Esophagus muscularis mucosa (tissue), 4 donors: ENCODE data around the gene LCE2A. TPM values are rescaled to one million over a fixed set of nuclear protein-coding genes. Genes with fewer than 3 reads are reported as not detected.

ENCODE experiments used
- DNase-seq: peaks from one replicate; pipeline ENCODE4 v3.0.0-alpha.2; 2017; ENCODE audit errors: extremely low spot score
- H3K27ac ChIP-seq, 4 donors: fragments of 200-600 bp; sonication (generic); replicated peaks in 1 of 4; 1 replicate in 3 of 4; 2 replicates in 1 of 4; pipeline ENCODE4 v1.5.1; 2016 to 2019; ENCODE audit warnings: mild to moderate bottlenecking in 1 of 4
- H3K27me3 ChIP-seq, 4 donors: fragments of 200-600 bp; sonication (generic); one replicate each; pipeline versions ENCODE4 v1.5.1 to v1.6.0; 2016 to 2019
- H3K36me3 ChIP-seq, 4 donors: fragments of 200-600 bp; sonication (generic); one replicate each; pipeline ENCODE4 v1.5.1; 2016 to 2019
- H3K4me1 ChIP-seq, 4 donors: fragments of 200-600 bp; sonication (generic); one replicate each; pipeline ENCODE4 v1.5.1; 2016 to 2019
- H3K4me3 ChIP-seq, 4 donors: fragments of 200-600 bp; sonication (generic); 1 replicate in 2 of 4; 2 replicates in 2 of 4; pipeline ENCODE4 v1.5.1; 2016 to 2019; ENCODE audit warnings: mild to moderate bottlenecking in 4 of 4, moderate library complexity in 1 of 4
- H3K9me3 ChIP-seq, 4 donors: fragments of 200-600 bp; sonication (generic); 1 replicate in 3 of 4; 2 replicates in 1 of 4; pipeline ENCODE4 v1.5.1; 2016 to 2019
- CTCF ChIP-seq, 3 experiments: fragments of 200-600 bp in 2 of 3; fragments of 450-650 bp in 1 of 3; sonication (generic) in 2 of 3; IDR thresholded peaks; one replicate each; pipeline ENCODE4 v1.5.1; 2017 to 2019; ENCODE audit warnings: antibody characterized with exemption in 3 of 3, mild to moderate bottlenecking in 2 of 3, moderate library complexity in 1 of 3
- EP300 ChIP-seq: sonication (generic); formaldehyde crosslinking; IDR thresholded peaks from one replicate; pipeline ENCODE4 v1.6.1; 2017; ENCODE audit warnings: antibody characterized with exemption
- POLR2A ChIP-seq: fragments of 450-650 bp; IDR thresholded peaks from one replicate; pipeline ENCODE4 v1.6.1; 2017; ENCODE audit warnings: antibody characterized with exemption, moderate library complexity, mild to moderate bottlenecking, low read depth
- POLR2AphosphoS5 ChIP-seq, 2 donors: sonication (generic); formaldehyde crosslinking; IDR thresholded peaks; one replicate each; pipeline ENCODE4 v1.6.1; 2017; ENCODE audit warnings: antibody characterized with exemption in 2 of 2
- WGBS: methylation state at CpG from one replicate; pipeline ENCODE4 v1.1.5; 2018; 5-methylcytosine and 5-hydroxymethylcytosine counted together
- intact Hi-C: fragments of 100-400 bp; cut with DNase I; formaldehyde crosslinking; loops from one replicate; pipeline ENCODE4 v1.15.1; 2023
- total RNA-seq, 4 donors: library from RNA; depleted of rRNA; stranded (reverse); fragments of >200 nt; gene quantifications; one replicate each; pipeline versions ENCODE4 v1.1.0 to v1.2.1, GENCODE V29; 2016

The LCE2A gene
- total RNA-seq, 4 donors from 2014 or later, result not detected

- Histone ChIP-seq H3K4me1 (no peaks in the 10 kb centered on the region), H3K27ac (no peak overlapping the region), H3K27me3 (no peaks in the 10 kb centered on the region), H3K36me3 (no peaks in the 10 kb centered on the region), H3K9me3 (no peaks in the 10 kb centered on the region), H3K4me3 (no peak overlapping the region)
- DNase-seq, result no peak
- intact Hi-C loops, result no loop called here
- TF ChIP-seq CTCF (IDR thresholded peaks at IDR 0.05) (no peak), POLR2AphosphoS5 (IDR thresholded peaks at IDR 0.05) (no peak), EP300 (no peak), POLR2A (no peak)
- 81% methylated on average over 3 of the region's 3 CpGs for WGBS
Observed at GRCh38 chr1:152739841-152740240, 41.7 kb downstream of the LCE2A start.

GRCh38 chr1:152741656-152742055 lies 43.5 kb downstream of the LCE2A start:
- Histone ChIP-seq H3K36me3 (no peaks in the 10 kb centered on the region), H3K9me3 (no peaks in the 10 kb centered on the region), H3K27ac (no peak overlapping the region), H3K4me3 (no peak overlapping the region), H3K4me1 (no peaks in the 10 kb centered on the region), H3K27me3 (no peaks in the 10 kb centered on the region)
- TF ChIP-seq POLR2A (no peak), EP300 (no peak), CTCF (IDR thresholded peaks at IDR 0.05) (no peak), POLR2AphosphoS5 (IDR thresholded peaks at IDR 0.05) (no peak)
- no peak for DNase-seq
- intact Hi-C loops, result no loop called here

- H3K4me3 ChIP-seq, result no peak overlapping the region
- no peaks in the 10 kb centered on the region for H3K9me3 ChIP-seq
- no peaks in the 10 kb centered on the region for H3K27me3 ChIP-seq
- DNase-seq, result no peak
- H3K27ac ChIP-seq, result no peak overlapping the region
- TF ChIP-seq POLR2A (no peak), POLR2AphosphoS5 (IDR thresholded peaks at IDR 0.05) (no peak), CTCF (IDR thresholded peaks at IDR 0.05) (no peak), EP300 (no peak)
- intact Hi-C loops, result no loop called here
- H3K36me3 ChIP-seq, result no peaks in the 10 kb centered on the region
- 77% methylated on average over 2 of the region's 2 CpGs for WGBS
- H3K4me1 ChIP-seq, result no peaks in the 10 kb centered on the region
Observed at GRCh38 chr1:152743371-152744145, 45.4 kb downstream of the LCE2A start.

- WGBS, result 69% methylated on average over 4 of the region's 4 CpGs
- no peak for DNase-seq
- H3K4me3 ChIP-seq, result no peak overlapping the region
- H3K4me1 ChIP-seq, result no peaks in the 10 kb centered on the region
- H3K9me3 ChIP-seq, result no peaks in the 10 kb centered on the region
- TF ChIP-seq CTCF (IDR thresholded peaks at IDR 0.05), result no peak
- TF ChIP-seq POLR2A, result no peak
- no peak for TF ChIP-seq EP300
- no peak for TF ChIP-seq POLR2AphosphoS5 (IDR thresholded peaks at IDR 0.05)
- H3K36me3 ChIP-seq, result no peaks in the 10 kb centered on the region
- intact Hi-C loops, result no loop called here
- no peaks in the 10 kb centered on the region for H3K27me3 ChIP-seq
- H3K27ac ChIP-seq, result no peak overlapping the region
Observed at GRCh38 chr1:152745289-152745704, 47.2 kb downstream of the LCE2A start.
